PC-9 (cell line): Measurements from ENCODE around the gene PLEKHA6. TPM values are rescaled to one million over a fixed set of nuclear protein-coding genes. Genes with fewer than 3 reads are reported as not detected.

ENCODE experiments used
- BruUV-seq: library from RNA; stranded (reverse); fragments of 400-500 nt; replicated peaks from 2 replicates; lab custom pipeline; 2021; lab: Mats Ljungman, UMichigan
- CTCF ChIA-PET: fragments of 300-600 bp; sonication (Branson Sonifier 250); formaldehyde crosslinking; loops from one replicate; lab custom pipeline; 2022; ENCODE audit warnings: antibody characterized with exemption; lab: Charles Lee
- POLR2A ChIA-PET: fragments of 300-600 bp; sonication (Branson Sonifier 250); formaldehyde crosslinking; loops from one replicate; lab custom pipeline; 2022; ENCODE audit warnings: antibody characterized with exemption; ENCODE audit not compliant: unreplicated experiment; lab: Charles Lee
- DNase-seq, 2 experiments: peaks; one replicate each; pipeline versions ENCODE4 v3.0.0 to v3.0.0-alpha.2; 2015 to 2022; ENCODE audit warnings: mixed read lengths in 1 of 2
- H2AFZ ChIP-seq: fragments of 200-600 bp; sonication (generic); 2 replicates; pipeline ENCODE4 v1.8.1; 2017; ENCODE audit warnings: antibody characterized with exemption
- H3F3A ChIP-seq: fragments of 200-600 bp; sonication (generic); 2 replicates; pipeline ENCODE4 v1.8.1; 2017; ENCODE audit warnings: antibody characterized with exemption, mild to moderate bottlenecking, low read depth; ENCODE audit not compliant: insufficient read depth
- H3K27ac ChIP-seq: fragments of 200-600 bp; sonication (generic); 2 replicates; pipeline ENCODE4 v1.6.1; 2016; ENCODE audit warnings: mixed run types
- H3K27me3 ChIP-seq: fragments of 200-600 bp; sonication (generic); 2 replicates; pipeline ENCODE4 v1.6.1; 2016; ENCODE audit warnings: low read depth, mixed run types; ENCODE audit not compliant: insufficient read depth
- H3K36me3 ChIP-seq: fragments of 200-600 bp; sonication (generic); 2 replicates; pipeline ENCODE4 v1.6.1; 2016; ENCODE audit warnings: low read depth, mixed run types
- H3K4me1 ChIP-seq: fragments of 200-600 bp; sonication (generic); replicated peaks from 2 replicates; pipeline ENCODE4 v1.6.1; 2016; ENCODE audit warnings: mixed run types; ENCODE audit not compliant: insufficient read depth
- H3K4me2 ChIP-seq: fragments of 200-600 bp; sonication (generic); 2 replicates; pipeline ENCODE4 v1.6.1; 2017; ENCODE audit warnings: mixed run types
- H3K4me3 ChIP-seq: fragments of 200-600 bp; sonication (generic); 2 replicates; pipeline ENCODE4 v1.6.1; 2016; ENCODE audit warnings: mixed run types
- H3K79me2 ChIP-seq: fragments of 200-600 bp; sonication (generic); 2 replicates; pipeline ENCODE4 v1.6.1; 2017; ENCODE audit warnings: low read depth, mixed run types
- H3K9me2 ChIP-seq: fragments of 200-600 bp; sonication (generic); 2 replicates; pipeline ENCODE4 v1.8.1; 2017; ENCODE audit warnings: mild to moderate bottlenecking; ENCODE audit not compliant: insufficient read depth
- H3K9me3 ChIP-seq: fragments of 200-600 bp; sonication (generic); 2 replicates; pipeline ENCODE4 v1.8.1; 2016; ENCODE audit warnings: low read depth; ENCODE audit not compliant: insufficient read depth
- H4K20me1 ChIP-seq: fragments of 200-600 bp; sonication (generic); 2 replicates; pipeline ENCODE4 v1.8.1; 2017; ENCODE audit not compliant: insufficient read depth
- EZH2 ChIP-seq: fragments of 200-600 bp; sonication (generic); IDR thresholded peaks from 2 replicates; pipeline ENCODE4 v1.8.0; 2017; ENCODE audit warnings: antibody characterized with exemption, low read depth
- intact Hi-C: fragments of 100-400 bp; cut with micrococcal nuclease; formaldehyde crosslinking; loops from one replicate; pipeline ENCODE4 v1.10.0; 2022; ENCODE audit not compliant: unreplicated experiment
- total RNA-seq: library from RNA; stranded (reverse); gene quantifications from 2 replicates; pipeline ENCODE4 v1.2.3, GENCODE V29; 2021
- TF ChIP-seq, protein P1 (sequence below): fragments of 200-600 bp; sonication (generic); conservative IDR thresholded peaks from 2 replicates; pipeline ENCODE4 v1.6.1; 2017; ENCODE audit warnings: mixed run types, antibody characterized with exemption, mild to moderate bottlenecking, moderate library complexity

The PLEKHA6 gene
- total RNA-seq, 1 experiment from 2014 or later = 52.0 TPM

DNA sequence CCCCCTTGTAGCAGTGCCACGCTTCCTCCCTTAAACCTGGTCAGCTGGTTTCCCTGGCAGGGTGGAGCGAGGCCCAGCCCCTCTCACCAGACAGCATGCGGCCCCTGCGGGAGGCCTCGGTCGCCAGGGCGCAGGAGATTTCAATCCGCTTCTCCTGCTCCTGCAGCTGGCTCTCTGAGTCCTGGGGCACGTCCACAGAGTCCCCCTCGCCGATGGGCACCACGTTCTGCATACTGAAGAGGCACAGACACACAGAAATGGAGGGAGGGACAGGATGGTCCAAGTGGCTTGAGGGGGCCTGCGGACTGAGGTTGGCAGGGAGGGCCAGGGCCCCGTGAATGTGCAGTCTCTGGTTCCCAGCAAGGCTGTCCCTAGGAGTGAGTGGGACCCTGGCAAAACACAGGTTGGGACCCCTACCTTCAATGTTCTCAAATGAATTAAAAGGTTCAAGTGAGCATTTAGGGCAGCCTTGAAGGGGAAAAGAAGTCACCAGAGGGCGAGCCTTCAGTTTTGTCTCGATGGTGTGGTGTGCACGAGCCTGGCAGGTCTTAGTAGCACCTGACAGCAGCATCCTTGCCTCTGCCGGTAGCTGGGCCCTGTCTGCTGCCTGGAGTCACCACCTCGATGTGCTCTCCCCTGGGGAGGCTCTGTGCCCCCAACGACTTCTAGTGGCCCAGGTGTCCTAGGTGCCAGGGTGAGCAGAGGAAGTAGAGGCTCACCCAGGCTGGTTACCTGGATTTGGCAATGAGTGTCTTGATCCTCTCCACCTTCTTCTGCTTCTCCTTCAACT lies 131.5 kb downstream of the PLEKHA6 start:
- BruUV-seq = no TSS peak
- TF ChIP-seq, protein P1, sequence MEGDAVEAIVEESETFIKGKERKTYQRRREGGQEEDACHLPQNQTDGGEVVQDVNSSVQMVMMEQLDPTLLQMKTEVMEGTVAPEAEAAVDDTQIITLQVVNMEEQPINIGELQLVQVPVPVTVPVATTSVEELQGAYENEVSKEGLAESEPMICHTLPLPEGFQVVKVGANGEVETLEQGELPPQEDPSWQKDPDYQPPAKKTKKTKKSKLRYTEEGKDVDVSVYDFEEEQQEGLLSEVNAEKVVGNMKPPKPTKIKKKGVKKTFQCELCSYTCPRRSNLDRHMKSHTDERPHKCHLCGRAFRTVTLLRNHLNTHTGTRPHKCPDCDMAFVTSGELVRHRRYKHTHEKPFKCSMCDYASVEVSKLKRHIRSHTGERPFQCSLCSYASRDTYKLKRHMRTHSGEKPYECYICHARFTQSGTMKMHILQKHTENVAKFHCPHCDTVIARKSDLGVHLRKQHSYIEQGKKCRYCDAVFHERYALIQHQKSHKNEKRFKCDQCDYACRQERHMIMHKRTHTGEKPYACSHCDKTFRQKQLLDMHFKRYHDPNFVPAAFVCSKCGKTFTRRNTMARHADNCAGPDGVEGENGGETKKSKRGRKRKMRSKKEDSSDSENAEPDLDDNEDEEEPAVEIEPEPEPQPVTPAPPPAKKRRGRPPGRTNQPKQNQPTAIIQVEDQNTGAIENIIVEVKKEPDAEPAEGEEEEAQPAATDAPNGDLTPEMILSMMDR = no peak
- no peak for TF ChIP-seq EZH2
- Histone ChIP-seq H3K9me3 (no peaks in the 10 kb centered on the region), H3K4me2 (peak overlapping the region; percentile 18; the same call in 1 of the 2 replicates), H3K79me2 (0 out of 2 replicates have a peak, but pooled peaks cover 13% of the 10 kb centered on the region), H3K4me3 (no peak overlapping the region), H3K36me3 (peaks cover 39% of the 10 kb centered on the region), H4K20me1 (no peaks in the 10 kb centered on the region), H3K27me3 (no peaks in the 10 kb centered on the region), H3K4me1 (peaks cover 37% of the 10 kb centered on the region), H3F3A (peaks cover 47% of the 10 kb centered on the region), H3K9me2 (no peaks in the 10 kb centered on the region), H2AFZ (no peak overlapping the region), H3K27ac (peak overlapping the region; percentile 82)
- POLR2A ChIA-PET = no interaction called here
- CTCF ChIA-PET = no interaction called here
- no peak for DNase-seq
- intact Hi-C loops = loop anchor here (2.0 kb wide), 1 partner anchor 67 kb away; no protein-coding TSS in a partner anchor

DNA sequence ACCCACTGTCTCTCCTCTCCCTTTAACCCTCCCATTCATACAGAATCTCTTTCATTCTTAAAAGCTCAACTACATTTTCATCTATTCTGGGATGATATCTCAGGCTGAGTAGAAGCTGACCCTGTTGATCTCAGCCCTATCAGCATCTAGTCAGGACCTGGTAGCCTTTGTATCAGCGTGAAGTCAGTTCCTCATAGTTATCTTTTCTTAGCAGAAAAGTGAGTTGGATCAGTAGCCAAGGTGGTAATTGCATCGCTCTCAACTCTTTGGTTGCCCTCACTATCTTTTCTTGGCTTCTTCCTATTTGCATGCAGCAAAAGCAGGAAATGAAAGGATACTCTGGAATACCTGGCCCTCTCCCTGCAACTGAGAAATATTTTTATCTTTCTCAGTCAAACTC lies 132.4 kb downstream of the PLEKHA6 start:
- Histone ChIP-seq H3K4me3 (no peak overlapping the region), H3F3A (peaks cover 47% of the 10 kb centered on the region), H3K4me1 (peaks cover 37% of the 10 kb centered on the region), H2AFZ (no peak overlapping the region), H4K20me1 (no peaks in the 10 kb centered on the region), H3K36me3 (peaks cover 42% of the 10 kb centered on the region), H3K4me2 (peak overlapping the region; percentile 65), H3K9me3 (no peaks in the 10 kb centered on the region), H3K9me2 (no peaks in the 10 kb centered on the region), H3K27me3 (no peaks in the 10 kb centered on the region), H3K27ac (peak overlapping the region; percentile 82), H3K79me2 (0 out of 2 replicates have a peak, but pooled peaks cover 13% of the 10 kb centered on the region)
- no TSS peak for BruUV-seq
- no peak for TF ChIP-seq EZH2
- TF ChIP-seq, protein P1 = no peak
- intact Hi-C loops = loop anchor here (2.0 kb wide), 1 partner anchor 67 kb away; no protein-coding TSS in a partner anchor
- POLR2A ChIA-PET = no interaction called here
- CTCF ChIA-PET = no interaction called here
- DNase-seq = no peak

DNA sequence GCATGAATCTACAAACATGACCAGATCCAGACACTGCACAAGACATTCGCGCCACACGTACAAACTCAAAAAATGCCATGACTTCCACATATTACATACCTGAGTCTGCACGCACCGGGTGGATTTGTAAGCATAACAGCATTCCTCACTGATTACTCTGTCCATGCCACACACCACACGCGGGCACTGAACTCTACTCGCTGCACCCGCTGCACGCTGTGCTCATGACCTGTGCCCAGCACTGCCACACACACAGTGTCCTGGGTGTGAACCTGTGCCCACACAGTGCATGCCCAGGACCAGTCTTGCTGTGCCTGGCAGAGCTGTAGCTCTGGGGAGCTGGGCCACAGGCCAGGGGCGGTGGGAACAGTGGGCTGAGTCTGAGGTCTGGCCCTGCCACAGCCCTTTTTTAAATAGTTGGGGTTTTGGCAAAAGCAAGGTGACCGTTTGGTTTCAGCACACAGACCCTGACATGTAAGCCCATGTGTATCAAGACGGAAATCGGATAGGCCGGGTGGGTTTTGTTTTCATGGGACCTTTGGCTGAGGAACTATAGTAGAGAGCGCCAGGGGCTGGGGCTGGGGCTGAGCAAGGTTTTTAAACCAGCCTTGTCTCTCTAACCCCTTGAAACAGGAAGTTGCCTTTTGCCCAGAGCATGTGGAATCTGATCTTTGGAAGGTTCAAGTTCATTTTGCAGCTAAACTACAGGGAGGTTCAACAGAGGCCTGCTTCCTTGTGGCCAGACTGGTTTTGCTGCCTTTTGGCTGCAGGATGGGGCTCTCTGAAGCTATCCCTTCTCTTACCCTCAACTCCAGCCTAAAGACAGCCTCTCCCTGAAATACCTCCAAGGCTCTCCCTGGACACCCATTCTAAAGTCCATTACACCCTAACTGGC lies 133.6 kb downstream of the PLEKHA6 start:
- BruUV-seq = no TSS peak
- Histone ChIP-seq H3K9me3 (no peaks in the 10 kb centered on the region), H3K4me2 (peak overlapping the region; percentile 65), H3F3A (peaks cover 44% of the 10 kb centered on the region), H3K4me1 (peaks cover 37% of the 10 kb centered on the region), H3K9me2 (no peaks in the 10 kb centered on the region), H3K27me3 (no peaks in the 10 kb centered on the region), H4K20me1 (no peaks in the 10 kb centered on the region), H3K79me2 (0 out of 2 replicates have a peak, but pooled peaks cover 13% of the 10 kb centered on the region), H3K4me3 (peak overlapping the region; percentile 27; the same call in 1 of the 2 replicates), H3K27ac (peak overlapping the region; percentile 82), H3K36me3 (peaks cover 35% of the 10 kb centered on the region), H2AFZ (no peak overlapping the region)
- ChIA-PET POLR2A (interaction anchor here (0.6 kb wide), 2 partner anchors 9 to 221 kb away, joined by 3 to 5 read pairs; no protein-coding TSS in a partner anchor), CTCF (no interaction called here)
- DNase-seq = peak; percentile 74 to 90
- TF ChIP-seq EZH2 = no peak
- TF ChIP-seq, protein P1 = no peak
- intact Hi-C loops = loop anchor here (1.0 to 2.0 kb wide), 2 partner anchors 12 to 69 kb away; no protein-coding TSS in a partner anchor
